Measurements from ENCODE around the gene ISLR. TPM values are rescaled to one million over a fixed set of nuclear protein-coding genes. Genes with fewer than 3 reads are reported as not detected.

Gene ISLR
- total and polyA plus RNA-seq, 4 donors, result 2.4 to 4.2 (median 3.5) TPM

DNA sequence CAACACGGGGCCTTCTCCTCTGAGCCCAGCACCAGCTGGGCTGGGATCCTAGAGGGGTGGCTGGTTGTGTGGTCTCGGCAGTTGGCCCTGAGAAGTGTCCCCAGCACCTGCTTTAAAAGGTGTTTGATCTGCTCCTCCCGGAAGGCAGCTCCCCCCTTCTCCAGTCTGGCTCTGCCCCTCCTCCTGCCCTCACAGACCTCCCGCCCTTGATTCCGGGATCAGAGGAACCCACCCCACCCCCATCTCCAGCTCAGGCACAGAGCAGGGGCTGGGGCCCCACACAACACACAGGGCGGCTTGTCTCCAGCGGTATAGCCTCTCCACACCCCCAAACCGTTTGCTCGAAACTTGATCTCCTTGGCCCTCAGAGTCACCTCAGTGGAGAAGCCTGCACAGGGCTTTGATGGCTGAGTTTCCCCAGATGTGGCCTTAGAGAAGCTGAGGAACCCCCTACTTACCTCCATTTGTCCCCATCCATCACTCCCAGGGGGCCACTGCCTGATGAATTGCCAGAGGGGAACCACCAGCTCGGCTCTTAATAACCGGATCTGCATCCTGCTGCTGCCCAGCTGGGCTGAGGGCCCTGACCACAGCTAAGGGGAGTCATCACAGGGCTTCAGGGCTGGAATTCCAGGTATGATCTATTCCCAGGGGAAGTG lies 35.5 kb downstream of the ISLR start:
- H3K4me3 ChIP-seq (ENCODE audit: low read depth in 1 of 3, low read length in 3 of 3), result no peak overlapping the region
- TF ChIP-seq, protein P1, sequence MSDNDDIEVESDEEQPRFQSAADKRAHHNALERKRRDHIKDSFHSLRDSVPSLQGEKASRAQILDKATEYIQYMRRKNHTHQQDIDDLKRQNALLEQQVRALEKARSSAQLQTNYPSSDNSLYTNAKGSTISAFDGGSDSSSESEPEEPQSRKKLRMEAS (IDR thresholded peaks at IDR 0.05), result no peak
- TF ChIP-seq FOXA1 (IDR thresholded peaks at IDR 0.05) (no peak), RXRA (IDR thresholded peaks at IDR 0.05) (no peak)
- H3K9me3 ChIP-seq (ENCODE audit: control insufficient read depth in 4 of 4, low read length in 3 of 4), result no peaks in the 10 kb centered on the region
- 41% methylated on average over 11 of the region's 11 CpGs for WGBS
- H3K27me3 ChIP-seq (ENCODE audit: control insufficient read depth in 4 of 4, insufficient read depth in 4 of 4, low read length in 3 of 4), result peaks cover 0 to under 1% (median 0%) of the 10 kb centered on the region in 4 donors
- H3K4me1 ChIP-seq (ENCODE audit: control insufficient read depth in 4 of 4, insufficient read depth in 4 of 4, low read length in 3 of 4), result no peaks in the 10 kb centered on the region
- no peak overlapping the region for H3K27ac ChIP-seq (ENCODE audit: low read depth in 1 of 2, low read length in 2 of 2)
- H3K9ac ChIP-seq (ENCODE audit: low read depth in 1 of 2, low read length in 2 of 2), result no peak overlapping the region
- no peaks in the 10 kb centered on the region for H3K36me3 ChIP-seq (ENCODE audit: control insufficient read depth in 4 of 4, insufficient read depth in 3 of 4, low read depth in 1 of 4, low read length in 3 of 4)
- DNase-seq (ENCODE audit: low spot score), result no peak

DNA sequence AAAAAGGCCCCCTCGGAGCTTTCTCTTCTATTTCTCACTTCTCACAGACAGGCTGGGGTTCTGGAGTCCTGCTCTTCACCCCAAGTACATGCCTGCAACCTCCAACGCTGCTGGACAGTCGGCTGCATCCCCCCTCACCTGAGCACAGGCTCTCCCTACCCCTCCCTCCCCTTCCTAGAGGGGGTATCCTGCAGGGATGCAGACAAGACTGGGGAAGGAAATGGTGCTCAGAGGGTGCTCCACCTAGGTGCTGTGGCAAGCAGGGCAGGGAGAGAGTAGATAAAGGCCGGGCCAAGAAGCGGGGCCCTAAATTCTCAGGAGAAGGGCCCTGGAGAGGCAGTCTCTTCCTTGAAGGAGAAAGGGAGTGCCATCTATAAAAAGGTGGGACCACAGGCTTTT lies 36.0 kb downstream of the ISLR start:
- no peak overlapping the region for H3K4me3 ChIP-seq (ENCODE audit: low read depth in 1 of 3, low read length in 3 of 3)
- H3K4me1 ChIP-seq (ENCODE audit: control insufficient read depth in 4 of 4, insufficient read depth in 4 of 4, low read length in 3 of 4), result no peaks in the 10 kb centered on the region
- TF ChIP-seq SP1 (IDR thresholded peaks at IDR 0.05) (no peak), RAD21 (IDR thresholded peaks at IDR 0.05) (no peak), YY1 (IDR thresholded peaks at IDR 0.05) (no peak), TAF1 (conservative IDR thresholded peaks at IDR 0.05) (no peak), GABPA (IDR thresholded peaks at IDR 0.05 in 1 of 2, conservative IDR thresholded peaks at IDR 0.05 in 1 of 2) (no peak), NR2F2 (IDR thresholded peaks at IDR 0.05) (no peak), ATF3 (IDR thresholded peaks at IDR 0.05) (no peak), RXRA (IDR thresholded peaks at IDR 0.05) (no peak)
- H3K27me3 ChIP-seq (ENCODE audit: control insufficient read depth in 4 of 4, insufficient read depth in 4 of 4, low read length in 3 of 4), result peaks cover 0 to 2% (median 0%) of the 10 kb centered on the region in 4 donors
- 79% methylated on average over 5 of the region's 5 CpGs for WGBS
- H3K36me3 ChIP-seq (ENCODE audit: control insufficient read depth in 4 of 4, insufficient read depth in 3 of 4, low read depth in 1 of 4, low read length in 3 of 4), result no peaks in the 10 kb centered on the region
- no peak for DNase-seq (ENCODE audit: low spot score)
- H3K9ac ChIP-seq (ENCODE audit: low read depth in 1 of 2, low read length in 2 of 2), result no peak overlapping the region
- H3K9me3 ChIP-seq (ENCODE audit: control insufficient read depth in 4 of 4, low read length in 3 of 4), result no peaks in the 10 kb centered on the region
- H3K27ac ChIP-seq (ENCODE audit: low read depth in 1 of 2, low read length in 2 of 2), result no peak overlapping the region

DNA sequence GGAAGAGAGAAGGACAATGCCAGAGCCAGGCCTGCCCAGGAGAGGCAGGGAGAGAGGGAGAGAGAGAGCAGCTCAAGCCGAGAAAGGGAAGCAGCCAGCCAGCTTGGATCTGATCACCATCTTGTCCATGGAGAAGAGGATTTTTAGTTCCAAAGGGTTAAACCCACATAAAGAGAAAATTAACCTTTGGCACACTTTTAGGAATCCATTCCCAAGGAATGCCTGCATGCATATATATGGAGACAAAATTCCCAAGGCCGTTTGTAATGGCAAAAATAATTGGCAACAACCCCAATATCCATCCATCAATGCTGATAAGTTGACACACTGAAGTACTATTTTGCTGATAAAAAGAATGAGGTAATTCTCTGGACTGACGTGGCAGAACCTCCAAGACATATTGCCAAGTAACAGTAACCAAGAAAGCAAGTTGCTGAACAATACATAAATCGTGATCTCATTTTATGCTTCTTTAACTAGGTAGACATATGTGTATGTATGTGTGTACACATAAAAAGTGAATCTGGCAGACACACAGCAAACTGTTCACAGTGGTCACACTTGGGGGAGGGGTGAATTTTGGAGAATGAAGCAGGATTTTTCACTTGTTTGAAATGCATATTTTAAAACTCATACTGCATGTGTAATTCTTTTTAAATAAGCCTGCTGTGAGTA lies 36.6 kb downstream of the ISLR start:
- TF ChIP-seq SP1 (IDR thresholded peaks at IDR 0.05) (no peak), RAD21 (IDR thresholded peaks at IDR 0.05) (no peak), TAF1 (conservative IDR thresholded peaks at IDR 0.05) (no peak), JUND (IDR thresholded peaks at IDR 0.05) (no peak), RXRA (IDR thresholded peaks at IDR 0.05) (no peak), HNF4G (IDR thresholded peaks at IDR 0.05) (no peak), FOXA2 (IDR thresholded peaks at IDR 0.05) (no peak), GABPA (IDR thresholded peaks at IDR 0.05 in 1 of 2, conservative IDR thresholded peaks at IDR 0.05 in 1 of 2) (no peak)
- Histone ChIP-seq H3K4me3 (ENCODE audit: low read depth in 1 of 3, low read length in 3 of 3) (no peak overlapping the region), H3K27me3 (ENCODE audit: control insufficient read depth in 4 of 4, insufficient read depth in 4 of 4, low read length in 3 of 4) (peaks cover 0 to 3% (median 0%) of the 10 kb centered on the region in 4 donors), H3K4me1 (ENCODE audit: control insufficient read depth in 4 of 4, insufficient read depth in 4 of 4, low read length in 3 of 4) (no peaks in the 10 kb centered on the region), H3K36me3 (ENCODE audit: control insufficient read depth in 4 of 4, insufficient read depth in 3 of 4, low read depth in 1 of 4, low read length in 3 of 4) (no peaks in the 10 kb centered on the region), H3K9me3 (ENCODE audit: control insufficient read depth in 4 of 4, low read length in 3 of 4) (no peaks in the 10 kb centered on the region), H3K27ac (ENCODE audit: low read depth in 1 of 2, low read length in 2 of 2) (no peak overlapping the region), H3K9ac (ENCODE audit: low read depth in 1 of 2, low read length in 2 of 2) (no peak overlapping the region)
- WGBS, result 54% methylated on average over 4 of the region's 4 CpGs
- DNase-seq (ENCODE audit: low spot score), result no peak

DNA sequence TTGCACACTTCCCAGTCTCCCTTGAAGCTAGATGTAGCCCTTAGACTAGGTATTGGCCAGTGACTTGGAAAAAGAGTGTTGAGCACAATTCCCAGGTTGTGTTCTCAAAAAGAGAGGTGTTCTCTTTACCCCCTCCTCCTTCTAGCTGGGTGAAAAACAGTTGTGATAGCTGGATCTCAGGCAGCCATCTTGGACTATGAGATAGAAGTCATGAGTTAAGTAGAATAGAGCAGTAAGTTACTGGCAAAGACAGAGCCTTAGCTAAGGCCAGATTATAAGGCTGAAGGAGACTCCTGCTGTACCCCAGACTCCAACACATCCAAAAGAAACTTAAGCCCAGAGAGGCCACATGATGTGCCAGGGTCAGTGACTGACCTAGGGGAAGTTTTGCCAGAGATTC lies 37.2 kb downstream of the ISLR start:
- DNase-seq (ENCODE audit: low spot score), result no peak
- no peak overlapping the region for H3K27ac ChIP-seq (ENCODE audit: low read depth in 1 of 2, low read length in 2 of 2)
- no peak overlapping the region for H3K4me3 ChIP-seq (ENCODE audit: low read depth in 1 of 3, low read length in 3 of 3)
- no peaks in the 10 kb centered on the region for H3K4me1 ChIP-seq (ENCODE audit: control insufficient read depth in 4 of 4, insufficient read depth in 4 of 4, low read length in 3 of 4)
- no peaks in the 10 kb centered on the region for H3K36me3 ChIP-seq (ENCODE audit: control insufficient read depth in 4 of 4, insufficient read depth in 3 of 4, low read depth in 1 of 4, low read length in 3 of 4)
- peaks cover 0 to 3% (median 0%) of the 10 kb centered on the region in 4 donors for H3K27me3 ChIP-seq (ENCODE audit: control insufficient read depth in 4 of 4, insufficient read depth in 4 of 4, low read length in 3 of 4)
- TF ChIP-seq, protein P2, sequence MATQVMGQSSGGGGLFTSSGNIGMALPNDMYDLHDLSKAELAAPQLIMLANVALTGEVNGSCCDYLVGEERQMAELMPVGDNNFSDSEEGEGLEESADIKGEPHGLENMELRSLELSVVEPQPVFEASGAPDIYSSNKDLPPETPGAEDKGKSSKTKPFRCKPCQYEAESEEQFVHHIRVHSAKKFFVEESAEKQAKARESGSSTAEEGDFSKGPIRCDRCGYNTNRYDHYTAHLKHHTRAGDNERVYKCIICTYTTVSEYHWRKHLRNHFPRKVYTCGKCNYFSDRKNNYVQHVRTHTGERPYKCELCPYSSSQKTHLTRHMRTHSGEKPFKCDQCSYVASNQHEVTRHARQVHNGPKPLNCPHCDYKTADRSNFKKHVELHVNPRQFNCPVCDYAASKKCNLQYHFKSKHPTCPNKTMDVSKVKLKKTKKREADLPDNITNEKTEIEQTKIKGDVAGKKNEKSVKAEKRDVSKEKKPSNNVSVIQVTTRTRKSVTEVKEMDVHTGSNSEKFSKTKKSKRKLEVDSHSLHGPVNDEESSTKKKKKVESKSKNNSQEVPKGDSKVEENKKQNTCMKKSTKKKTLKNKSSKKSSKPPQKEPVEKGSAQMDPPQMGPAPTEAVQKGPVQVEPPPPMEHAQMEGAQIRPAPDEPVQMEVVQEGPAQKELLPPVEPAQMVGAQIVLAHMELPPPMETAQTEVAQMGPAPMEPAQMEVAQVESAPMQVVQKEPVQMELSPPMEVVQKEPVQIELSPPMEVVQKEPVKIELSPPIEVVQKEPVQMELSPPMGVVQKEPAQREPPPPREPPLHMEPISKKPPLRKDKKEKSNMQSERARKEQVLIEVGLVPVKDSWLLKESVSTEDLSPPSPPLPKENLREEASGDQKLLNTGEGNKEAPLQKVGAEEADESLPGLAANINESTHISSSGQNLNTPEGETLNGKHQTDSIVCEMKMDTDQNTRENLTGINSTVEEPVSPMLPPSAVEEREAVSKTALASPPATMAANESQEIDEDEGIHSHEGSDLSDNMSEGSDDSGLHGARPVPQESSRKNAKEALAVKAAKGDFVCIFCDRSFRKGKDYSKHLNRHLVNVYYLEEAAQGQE (IDR thresholded peaks at IDR 0.05), result no peak
- no peak for TF ChIP-seq ATF3 (IDR thresholded peaks at IDR 0.05)
- no peaks in the 10 kb centered on the region for H3K9me3 ChIP-seq (ENCODE audit: control insufficient read depth in 4 of 4, low read length in 3 of 4)
- H3K9ac ChIP-seq (ENCODE audit: low read depth in 1 of 2, low read length in 2 of 2), result no peak overlapping the region
